Spleen (tissue), 11 donors: ENCODE results near the gene INHA. TPM values are rescaled to one million over a fixed set of nuclear protein-coding genes. Genes with fewer than 3 reads are reported as not detected.

Source experiments
- DNase-seq: peaks from one replicate; pipeline ENCODE4 v3.0.0-alpha.2; 2020
- H3K27ac ChIP-seq, 8 donors: fragments of 200-600 bp; sonication (generic) in 7 of 8; 1 replicate in 4 of 8; 2 replicates in 4 of 8; pipeline versions ENCODE4 v1.5.0 to v1.8.0; 2016 to 2021; ENCODE audit warnings: inconsistent platforms in 4 of 8, mild to moderate bottlenecking in 4 of 8, moderate library complexity in 1 of 8
- H3K27me3 ChIP-seq, 7 donors: fragments of 200-600 bp; sonication (generic) in 6 of 7; replicated peaks in 1 of 7; 1 replicate in 4 of 7; 2 replicates in 3 of 7; pipeline versions ENCODE4 v1.5.0 to v1.8.0; 2016 to 2021; ENCODE audit warnings: inconsistent platforms in 3 of 7, mild to moderate bottlenecking in 1 of 7
- H3K36me3 ChIP-seq, 6 donors: fragments of 200-600 bp; sonication (generic) in 5 of 6; 1 replicate in 4 of 6; 2 replicates in 2 of 6; pipeline versions ENCODE4 v1.5.0 to v1.8.0; 2016 to 2021; ENCODE audit warnings: inconsistent platforms in 2 of 6
- H3K4me1 ChIP-seq, 6 donors: fragments of 200-600 bp; sonication (generic) in 5 of 6; 1 replicate in 3 of 6; 2 replicates in 3 of 6; pipeline versions ENCODE4 v1.5.0 to v1.8.0; 2016 to 2021; ENCODE audit warnings: inconsistent platforms in 3 of 6
- H3K4me3 ChIP-seq, 8 donors: fragments of 200-600 bp; sonication (generic) in 7 of 8; 1 replicate in 4 of 8; 2 replicates in 4 of 8; pipeline versions ENCODE4 v1.5.0 to v1.8.0; 2016 to 2021; ENCODE audit warnings: inconsistent platforms in 4 of 8, mild to moderate bottlenecking in 4 of 8, moderate library complexity in 2 of 8
- H3K9me3 ChIP-seq, 8 donors: fragments of 200-600 bp; sonication (generic) in 7 of 8; 1 replicate in 4 of 8; 2 replicates in 4 of 8; pipeline versions ENCODE4 v1.5.0 to v1.8.0; 2016 to 2021; ENCODE audit warnings: inconsistent platforms in 4 of 8
- POLR2A ChIP-seq, 3 donors: fragments of 450-650 bp; IDR thresholded peaks; one replicate each; pipeline ENCODE4 v1.5.1; 2017; ENCODE audit warnings: antibody characterized with exemption in 3 of 3, mild to moderate bottlenecking in 1 of 3
- POLR2AphosphoS5 ChIP-seq, 3 donors: sonication (generic); formaldehyde crosslinking; IDR thresholded peaks; one replicate each; pipeline ENCODE4 v1.5.1; 2017; ENCODE audit warnings: antibody characterized with exemption in 3 of 3
- WGBS, 5 donors: extraction: QIAGEN DNeasy Blood & Tissue Kit in 3 of 5; methylation state at CpG; one replicate each; pipeline versions ENCODE4 v1.1.5 to v1.1.7; 2013 to 2018; 5-methylcytosine and 5-hydroxymethylcytosine counted together
- intact Hi-C: fragments of 100-400 bp; cut with DNase I; formaldehyde crosslinking; loops from one replicate; pipeline ENCODE4 v1.15.0; 2023; ENCODE audit warnings: low total_unique reads
- polyA plus RNA-seq, 3 donors: library from polyadenylated mRNA; stranded (reverse); fragments of 200-250 nt; gene quantifications; one replicate each; pipeline ENCODE4 v1.2.1, GENCODE V29; 2013
- total RNA-seq, 7 donors: library from RNA; depleted of rRNA in 3 of 7; stranded (reverse); fragments of >200 nt in 3 of 7; fragmentation: NEBNext Ultra II Directional in 4 of 7; extraction: Animal tissue kit (Norgen Biotek cat#: 25700) in 4 of 7; gene quantifications; one replicate each; pipeline versions ENCODE4 v1.1.0 to v1.2.1, GENCODE V29; 2016 to 2021
- TF ChIP-seq, protein P1 (sequence below), 11 experiments: fragments of 200-600 bp in 7 of 11; fragments of 450-650 bp in 4 of 11; sonication (generic) in 4 of 11; IDR thresholded peaks in 8 of 11; conservative IDR thresholded peaks in 3 of 11; 1 replicate in 7 of 11; 2 replicates in 4 of 11; pipeline versions ENCODE4 v1.4.0 to v1.8.0; 2016 to 2021; ENCODE audit warnings: antibody characterized with exemption in 11 of 11, inconsistent platforms in 4 of 11, mild to moderate bottlenecking in 1 of 11
- donor health status: healthy with polysubstance abuse.
- donor health status: DM: no; HTN: no; CAD: no; lungs with moderate emphysema.
- donor health status: DM: no; HTN: no; CAD: no.
- donor health status: Bipolar disorder and iron deficiency.
- donor health status: healthy.
- donor health status: DM: no; HTN: no; CAD: no.
- donor health status: DM: yes; HTN: yes; CAD: no.

INHA gene
- total and polyA plus RNA-seq, 10 donors = 0.08 to 0.46 (median 0.31) TPM; not detected in 6

DNA sequence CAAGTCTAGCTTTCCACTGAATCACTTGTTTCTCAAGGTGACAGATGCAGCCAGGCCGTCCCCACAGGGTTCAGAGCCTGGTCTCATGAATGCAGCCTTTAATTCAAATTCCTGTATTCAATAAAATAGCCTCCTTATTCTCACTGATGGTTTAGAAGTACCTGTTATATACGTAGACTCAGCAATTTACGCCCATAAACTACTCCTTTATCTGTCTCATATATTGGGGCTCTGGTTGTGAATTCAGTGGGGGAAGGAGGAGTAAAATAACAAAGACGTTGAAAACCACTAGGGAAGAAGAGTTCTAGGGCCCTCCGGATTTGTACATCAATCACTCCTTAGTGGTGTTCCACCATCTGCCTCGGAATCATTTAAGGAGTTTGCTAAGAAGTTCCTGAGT lies 2.5 kb upstream of the INHA start:
- Histone ChIP-seq H3K27me3 (peaks cover 0 to 58% (median 21%) of the 10 kb centered on the region in 7 donors), H3K36me3 (peaks cover 0 to 12% (median 0%) of the 10 kb centered on the region in 6 donors), H3K27ac (no peak overlapping the region), H3K4me3 (peak overlapping the region in 4 of 8 donors; percentile 48 to 78 (median 64)), H3K9me3 (no peaks in the 10 kb centered on the region), H3K4me1 (peaks cover 0 to 22% (median 20%) of the 10 kb centered on the region in 6 donors)
- DNase-seq = no peak
- TF ChIP-seq POLR2A (IDR thresholded peaks at IDR 0.05) (no peak), POLR2AphosphoS5 (IDR thresholded peaks at IDR 0.05) (no peak)
- TF ChIP-seq, protein P1, sequence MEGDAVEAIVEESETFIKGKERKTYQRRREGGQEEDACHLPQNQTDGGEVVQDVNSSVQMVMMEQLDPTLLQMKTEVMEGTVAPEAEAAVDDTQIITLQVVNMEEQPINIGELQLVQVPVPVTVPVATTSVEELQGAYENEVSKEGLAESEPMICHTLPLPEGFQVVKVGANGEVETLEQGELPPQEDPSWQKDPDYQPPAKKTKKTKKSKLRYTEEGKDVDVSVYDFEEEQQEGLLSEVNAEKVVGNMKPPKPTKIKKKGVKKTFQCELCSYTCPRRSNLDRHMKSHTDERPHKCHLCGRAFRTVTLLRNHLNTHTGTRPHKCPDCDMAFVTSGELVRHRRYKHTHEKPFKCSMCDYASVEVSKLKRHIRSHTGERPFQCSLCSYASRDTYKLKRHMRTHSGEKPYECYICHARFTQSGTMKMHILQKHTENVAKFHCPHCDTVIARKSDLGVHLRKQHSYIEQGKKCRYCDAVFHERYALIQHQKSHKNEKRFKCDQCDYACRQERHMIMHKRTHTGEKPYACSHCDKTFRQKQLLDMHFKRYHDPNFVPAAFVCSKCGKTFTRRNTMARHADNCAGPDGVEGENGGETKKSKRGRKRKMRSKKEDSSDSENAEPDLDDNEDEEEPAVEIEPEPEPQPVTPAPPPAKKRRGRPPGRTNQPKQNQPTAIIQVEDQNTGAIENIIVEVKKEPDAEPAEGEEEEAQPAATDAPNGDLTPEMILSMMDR (IDR thresholded peaks at IDR 0.05 in 8 of 11, conservative IDR thresholded peaks at IDR 0.05 in 3 of 11) = no peak
- WGBS, 5 donors = 87 to 92% (median 90%) methylated on average over 6 of the region's 6 CpGs
- intact Hi-C loops = no loop called here

DNA sequence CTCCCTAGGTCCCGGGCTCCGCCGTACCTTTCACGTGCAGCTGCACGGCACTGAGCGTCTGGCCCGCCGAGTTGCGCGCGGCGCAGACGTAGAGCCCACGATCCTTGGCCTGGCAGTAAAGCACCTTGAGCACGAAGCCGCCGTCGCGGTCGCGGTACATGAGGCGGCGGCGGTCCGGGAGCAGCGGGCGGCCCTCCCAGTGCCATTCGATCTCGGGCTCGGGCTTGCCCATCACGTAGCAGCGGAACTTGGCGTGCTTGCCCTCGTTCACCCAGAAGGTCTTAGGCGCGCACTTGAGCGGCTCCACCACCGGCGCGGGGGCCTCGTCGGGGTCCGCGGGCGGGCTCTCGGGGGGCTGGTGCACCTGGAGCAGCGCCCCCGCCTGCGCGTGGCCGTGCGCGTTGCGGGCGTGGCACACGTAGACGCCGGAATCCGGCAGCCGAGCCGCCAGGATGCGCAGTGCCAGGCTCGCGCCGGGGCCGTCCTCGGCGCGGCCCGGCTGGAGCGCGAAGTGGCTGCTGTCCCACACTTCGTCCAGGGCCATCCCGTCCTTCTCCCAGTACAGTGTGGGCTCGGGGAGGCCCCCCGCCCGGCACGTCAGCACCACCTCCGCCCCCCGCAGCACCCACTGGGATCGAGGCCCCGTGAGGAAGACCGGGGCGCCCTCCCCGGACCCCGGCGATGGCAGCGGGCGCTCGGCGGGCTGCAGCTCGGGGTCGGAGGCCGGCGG lies 1.8 kb upstream of the INHA start:
- Histone ChIP-seq H3K4me1 (peaks cover 0 to 22% (median 20%) of the 10 kb centered on the region in 6 donors), H3K36me3 (peaks cover 0 to 12% (median 0%) of the 10 kb centered on the region in 6 donors), H3K27ac (peak overlapping the region in 7 of 8 donors; percentile 38 to 80 (median 75)), H3K27me3 (peaks cover 0 to 65% (median 21%) of the 10 kb centered on the region in 7 donors), H3K9me3 (no peaks in the 10 kb centered on the region), H3K4me3 (peak overlapping the region; percentile 46 to 78 (median 54))
- DNase-seq = no peak
- intact Hi-C loops = no loop called here
- WGBS, 5 donors = 19 to 54% (median 23%) methylated on average over 41 to 95 of the region's 95 CpGs
- TF ChIP-seq POLR2A (IDR thresholded peaks at IDR 0.05) = no peak
- peak in 2 of 3 donors; percentile 45 to 60 for TF ChIP-seq POLR2AphosphoS5 (IDR thresholded peaks at IDR 0.05)
- TF ChIP-seq, protein P1 (IDR thresholded peaks at IDR 0.05 in 8 of 11, conservative IDR thresholded peaks at IDR 0.05 in 3 of 11) = no peak

DNA sequence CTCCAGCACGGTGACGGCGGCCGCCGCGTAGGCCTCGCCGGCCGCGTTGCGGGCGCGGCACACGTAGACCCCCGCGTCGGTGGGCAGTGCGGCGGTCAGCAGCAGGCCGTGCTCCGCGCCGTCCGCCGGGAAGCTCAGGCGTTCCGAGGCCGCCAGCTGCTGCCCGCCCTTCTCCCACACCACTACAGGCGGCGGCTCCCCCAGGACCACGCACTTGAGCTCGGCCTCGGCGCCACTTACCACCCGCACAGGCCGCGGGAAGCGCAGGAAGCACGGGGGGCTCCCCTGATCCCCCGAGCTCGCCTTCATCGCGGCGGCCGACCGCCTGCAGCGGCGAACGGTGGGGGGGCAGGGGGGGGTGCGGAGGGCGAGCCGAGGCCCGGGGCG lies 1.2 kb upstream of the INHA start:
- DNase-seq = no peak
- TF ChIP-seq POLR2AphosphoS5 (IDR thresholded peaks at IDR 0.05) (no peak), POLR2A (IDR thresholded peaks at IDR 0.05) (no peak)
- TF ChIP-seq, protein P1 (IDR thresholded peaks at IDR 0.05 in 8 of 11, conservative IDR thresholded peaks at IDR 0.05 in 3 of 11) = no peak
- peaks cover 0 to 70% (median 21%) of the 10 kb centered on the region in 7 donors for H3K27me3 ChIP-seq
- H3K4me1 ChIP-seq = peaks cover 0 to 22% (median 20%) of the 10 kb centered on the region in 6 donors
- intact Hi-C loops = no loop called here
- 0 to 2% (median 1%) methylated on average over 21 to 54 of the region's 55 CpGs for WGBS, 5 donors
- H3K9me3 ChIP-seq = no peaks in the 10 kb centered on the region
- peaks cover 0 to 12% (median 0%) of the 10 kb centered on the region in 6 donors for H3K36me3 ChIP-seq
- H3K27ac ChIP-seq = peak overlapping the region in 7 of 8 donors; percentile 38 to 80 (median 75)
- H3K4me3 ChIP-seq = peak overlapping the region; percentile 46 to 78 (median 54)
